ENCODE results near the gene FRMD1.

The FRMD1 gene

DNA sequence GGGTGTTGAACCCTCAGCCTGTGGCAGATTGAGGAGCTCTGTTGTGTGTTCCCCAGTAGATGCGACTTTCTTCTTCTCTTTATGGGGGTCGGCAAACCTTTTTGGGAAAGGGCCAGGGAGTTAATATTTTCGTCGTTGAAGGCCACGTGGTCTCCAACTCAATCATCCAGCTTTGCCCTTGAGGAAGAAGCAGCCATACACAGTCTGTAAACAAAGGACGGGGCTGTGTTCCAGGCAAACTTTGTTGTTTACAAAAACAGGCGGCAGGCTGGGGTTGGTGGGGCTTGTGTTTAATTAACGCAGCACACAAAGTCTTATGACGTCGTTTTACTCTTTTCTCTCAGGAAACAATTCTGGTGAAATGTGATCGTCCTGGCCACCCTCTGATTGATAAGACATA, 61.4 kb downstream of the FRMD1 start:
- TF ChIP-seq, protein P1, sequence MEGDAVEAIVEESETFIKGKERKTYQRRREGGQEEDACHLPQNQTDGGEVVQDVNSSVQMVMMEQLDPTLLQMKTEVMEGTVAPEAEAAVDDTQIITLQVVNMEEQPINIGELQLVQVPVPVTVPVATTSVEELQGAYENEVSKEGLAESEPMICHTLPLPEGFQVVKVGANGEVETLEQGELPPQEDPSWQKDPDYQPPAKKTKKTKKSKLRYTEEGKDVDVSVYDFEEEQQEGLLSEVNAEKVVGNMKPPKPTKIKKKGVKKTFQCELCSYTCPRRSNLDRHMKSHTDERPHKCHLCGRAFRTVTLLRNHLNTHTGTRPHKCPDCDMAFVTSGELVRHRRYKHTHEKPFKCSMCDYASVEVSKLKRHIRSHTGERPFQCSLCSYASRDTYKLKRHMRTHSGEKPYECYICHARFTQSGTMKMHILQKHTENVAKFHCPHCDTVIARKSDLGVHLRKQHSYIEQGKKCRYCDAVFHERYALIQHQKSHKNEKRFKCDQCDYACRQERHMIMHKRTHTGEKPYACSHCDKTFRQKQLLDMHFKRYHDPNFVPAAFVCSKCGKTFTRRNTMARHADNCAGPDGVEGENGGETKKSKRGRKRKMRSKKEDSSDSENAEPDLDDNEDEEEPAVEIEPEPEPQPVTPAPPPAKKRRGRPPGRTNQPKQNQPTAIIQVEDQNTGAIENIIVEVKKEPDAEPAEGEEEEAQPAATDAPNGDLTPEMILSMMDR (IDR thresholded peaks at IDR 0.05; ENCODE audit: control insufficient read depth, insufficient read depth, low read depth, low read length, missing control alignments): no peak
- DNase-seq (ENCODE audit: low read depth): no peak

DNA sequence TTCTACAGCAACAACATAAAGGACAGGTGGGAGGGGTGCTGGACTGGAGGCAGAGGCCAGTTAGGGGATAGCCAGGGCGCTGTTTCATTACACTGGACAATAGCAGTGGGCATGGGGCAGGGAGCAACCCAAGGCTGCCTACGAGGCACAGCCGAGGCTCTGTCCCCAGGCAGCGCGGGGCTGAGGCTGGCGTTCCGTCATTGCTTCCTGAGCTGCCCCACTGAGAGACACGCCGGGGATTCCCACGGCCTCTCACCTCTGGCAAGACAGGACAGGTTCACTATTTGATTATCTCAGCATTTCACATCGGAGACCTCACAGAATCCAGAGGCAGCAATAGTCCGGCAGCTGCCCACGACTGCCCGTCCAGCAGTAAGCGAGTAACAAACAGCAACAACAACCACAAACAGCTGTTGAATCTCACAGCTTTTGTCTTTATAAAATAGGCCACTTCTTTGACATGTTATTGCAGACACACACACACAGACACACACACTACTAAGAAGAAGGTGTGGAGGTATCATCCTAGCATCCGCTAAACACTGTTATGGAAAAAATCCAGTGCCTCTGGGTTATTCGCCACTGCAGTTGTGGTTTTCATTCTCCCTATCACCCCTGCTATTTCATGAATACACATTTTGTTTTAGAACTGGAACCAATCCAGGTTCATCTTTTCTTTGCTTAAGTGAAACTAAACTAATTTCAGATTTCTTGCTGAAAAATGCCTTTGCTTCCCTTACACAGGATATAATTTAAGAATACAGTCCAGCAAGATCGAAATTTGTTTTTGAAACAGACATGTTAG, 62.1 kb downstream of the FRMD1 start:
- TF ChIP-seq, protein P1 (IDR thresholded peaks at IDR 0.05; ENCODE audit: control insufficient read depth, insufficient read depth, low read depth, low read length, missing control alignments): no peak
- no peak overlapping the region for H3K4me3 ChIP-seq (ENCODE audit: control insufficient read depth, low read depth, low read length)
- DNase-seq (ENCODE audit: low read depth): no peak

More for the DNA sequence above, 61.4 kb downstream of the FRMD1 start:
- H3K4me3 ChIP-seq (ENCODE audit: control insufficient read depth, low read depth, low read length): no peak overlapping the region

- H3K4me3 ChIP-seq (ENCODE audit: control insufficient read depth, low read depth, low read length): no peak overlapping the region
- DNase-seq (ENCODE audit: low read depth): no peak
- TF ChIP-seq, protein P1 (IDR thresholded peaks at IDR 0.05; ENCODE audit: control insufficient read depth, insufficient read depth, low read depth, low read length, missing control alignments): no peak
Observed at GRCh38 chr6:168016176-168016620, 62.8 kb downstream of the FRMD1 start.

DNA sequence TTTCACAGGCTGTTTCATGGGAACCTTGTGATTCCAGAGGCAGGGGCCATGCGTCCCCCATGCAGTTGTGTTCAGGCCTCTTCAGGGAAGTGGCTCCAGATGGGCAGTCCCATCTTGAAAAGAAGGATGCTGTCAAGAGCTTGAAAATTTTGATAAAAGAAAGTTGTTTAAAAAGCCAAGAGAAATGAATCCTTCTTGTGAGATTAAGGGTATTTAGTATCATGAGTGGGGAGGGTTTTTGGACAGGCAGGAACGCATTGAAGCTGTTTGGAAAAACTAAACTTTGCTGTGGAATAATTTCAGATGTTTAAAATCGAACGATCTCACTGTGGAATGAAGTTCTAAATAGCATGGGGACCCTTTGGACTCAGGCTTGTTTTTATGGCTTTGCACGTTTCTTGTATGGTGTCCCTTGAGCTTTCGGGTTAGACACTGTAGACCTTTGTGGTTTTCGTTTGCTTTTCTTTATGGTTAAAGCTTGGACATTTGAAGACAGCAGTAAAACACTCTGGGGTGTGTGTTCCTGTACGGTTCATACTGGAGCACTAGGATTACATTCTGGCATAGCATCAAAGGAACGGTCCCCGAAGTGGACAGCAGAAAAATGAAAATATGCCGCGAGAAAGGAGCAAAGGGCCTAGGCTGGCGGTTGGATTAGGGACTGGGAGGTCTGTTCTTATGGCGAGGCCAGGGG, 63.4 kb downstream of the FRMD1 start:
- no peak overlapping the region for H3K4me3 ChIP-seq (ENCODE audit: control insufficient read depth, low read depth, low read length)
- TF ChIP-seq, protein P1 (IDR thresholded peaks at IDR 0.05; ENCODE audit: control insufficient read depth, insufficient read depth, low read depth, low read length, missing control alignments): no peak
- DNase-seq (ENCODE audit: low read depth): no peak

- no peak for DNase-seq (ENCODE audit: low read depth)
- TF ChIP-seq, protein P1 (IDR thresholded peaks at IDR 0.05; ENCODE audit: control insufficient read depth, insufficient read depth, low read depth, low read length, missing control alignments): no peak
- no peak overlapping the region for H3K4me3 ChIP-seq (ENCODE audit: control insufficient read depth, low read depth, low read length)
Observed at GRCh38 chr6:168015009-168015408, 64.0 kb downstream of the FRMD1 start.

DNA sequence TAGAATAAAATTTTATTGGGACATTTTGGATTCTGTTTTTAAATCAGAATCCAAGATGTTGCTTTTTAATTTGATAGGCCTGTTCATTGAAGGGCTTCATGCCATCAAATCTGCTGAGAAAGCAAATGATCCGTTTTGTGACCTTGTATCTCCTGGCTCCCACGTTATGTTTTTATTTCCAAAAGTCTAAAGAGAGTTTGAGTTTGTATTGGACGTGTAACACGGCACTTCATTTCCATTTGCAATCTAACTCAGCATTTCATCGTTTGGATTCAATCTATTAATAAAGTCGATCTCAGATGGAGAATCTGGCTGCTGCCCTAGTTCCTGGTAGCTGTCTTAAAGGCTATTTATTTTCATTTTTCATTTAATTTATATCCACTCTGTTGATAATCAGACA, 64.6 kb downstream of the FRMD1 start:
- TF ChIP-seq, protein P1 (IDR thresholded peaks at IDR 0.05; ENCODE audit: control insufficient read depth, insufficient read depth, low read depth, low read length, missing control alignments): no peak
- DNase-seq (ENCODE audit: low read depth): no peak
- no peak overlapping the region for H3K4me3 ChIP-seq (ENCODE audit: control insufficient read depth, low read depth, low read length)
